GM12873 (cell line): ENCODE measurements around the gene SF3B4.
A peak's percentile ranks its signal among the peaks of the same experiment; 100 is the strongest.

ENCODE experiments used
- TF ChIP-seq, protein P1 (sequence below): IDR thresholded peaks from 2 replicates; pipeline ENCODE4 v1.5.1; 2012; ENCODE audit warnings: low read depth, mild to moderate bottlenecking, moderate library complexity, low read length, control low read depth; ENCODE audit not compliant: insufficient read depth; ENCODE audit errors: missing control alignments

Gene SF3B4

DNA sequence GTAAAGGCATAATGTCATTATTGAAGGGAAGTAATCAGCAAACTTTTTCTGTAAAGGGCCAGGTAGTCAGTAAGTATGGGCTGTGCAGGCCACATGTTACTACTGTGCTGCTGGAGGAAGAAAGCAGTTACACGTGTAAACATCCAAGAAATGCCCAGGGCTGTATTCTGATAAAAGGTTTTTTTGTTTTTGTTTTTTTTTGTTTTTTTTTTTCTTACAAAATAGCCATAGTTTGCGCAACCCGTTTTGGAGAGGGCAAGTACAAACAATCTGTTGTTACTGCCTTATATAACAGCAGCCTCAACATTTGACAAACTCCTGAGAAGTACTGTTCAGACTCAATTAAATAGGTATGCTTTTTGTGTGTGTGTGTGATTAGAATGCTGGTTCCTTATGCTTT lies 35.8 kb upstream of the SF3B4 start:
- TF ChIP-seq, protein P1, sequence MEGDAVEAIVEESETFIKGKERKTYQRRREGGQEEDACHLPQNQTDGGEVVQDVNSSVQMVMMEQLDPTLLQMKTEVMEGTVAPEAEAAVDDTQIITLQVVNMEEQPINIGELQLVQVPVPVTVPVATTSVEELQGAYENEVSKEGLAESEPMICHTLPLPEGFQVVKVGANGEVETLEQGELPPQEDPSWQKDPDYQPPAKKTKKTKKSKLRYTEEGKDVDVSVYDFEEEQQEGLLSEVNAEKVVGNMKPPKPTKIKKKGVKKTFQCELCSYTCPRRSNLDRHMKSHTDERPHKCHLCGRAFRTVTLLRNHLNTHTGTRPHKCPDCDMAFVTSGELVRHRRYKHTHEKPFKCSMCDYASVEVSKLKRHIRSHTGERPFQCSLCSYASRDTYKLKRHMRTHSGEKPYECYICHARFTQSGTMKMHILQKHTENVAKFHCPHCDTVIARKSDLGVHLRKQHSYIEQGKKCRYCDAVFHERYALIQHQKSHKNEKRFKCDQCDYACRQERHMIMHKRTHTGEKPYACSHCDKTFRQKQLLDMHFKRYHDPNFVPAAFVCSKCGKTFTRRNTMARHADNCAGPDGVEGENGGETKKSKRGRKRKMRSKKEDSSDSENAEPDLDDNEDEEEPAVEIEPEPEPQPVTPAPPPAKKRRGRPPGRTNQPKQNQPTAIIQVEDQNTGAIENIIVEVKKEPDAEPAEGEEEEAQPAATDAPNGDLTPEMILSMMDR = no peak

DNA sequence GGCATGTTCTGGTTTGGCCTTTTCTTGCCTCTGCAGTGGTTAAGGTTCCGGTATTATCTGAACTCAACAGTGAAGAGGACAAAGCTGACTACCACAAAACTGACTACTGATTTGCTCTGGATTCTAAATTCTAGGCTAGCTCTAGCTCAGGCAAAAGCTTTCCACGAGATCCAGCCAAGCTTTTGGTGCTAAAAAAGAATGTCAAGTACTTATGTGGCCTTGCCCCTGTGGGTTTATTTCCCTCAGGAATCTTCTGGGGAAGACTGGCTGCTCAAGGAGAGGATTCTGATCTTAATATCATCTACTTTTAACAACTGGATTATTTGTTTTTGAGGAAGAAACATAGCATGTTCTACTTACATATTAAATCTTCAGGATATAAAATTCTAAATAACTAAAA lies 35.1 kb upstream of the SF3B4 start:
- TF ChIP-seq, protein P1 = no peak

DNA sequence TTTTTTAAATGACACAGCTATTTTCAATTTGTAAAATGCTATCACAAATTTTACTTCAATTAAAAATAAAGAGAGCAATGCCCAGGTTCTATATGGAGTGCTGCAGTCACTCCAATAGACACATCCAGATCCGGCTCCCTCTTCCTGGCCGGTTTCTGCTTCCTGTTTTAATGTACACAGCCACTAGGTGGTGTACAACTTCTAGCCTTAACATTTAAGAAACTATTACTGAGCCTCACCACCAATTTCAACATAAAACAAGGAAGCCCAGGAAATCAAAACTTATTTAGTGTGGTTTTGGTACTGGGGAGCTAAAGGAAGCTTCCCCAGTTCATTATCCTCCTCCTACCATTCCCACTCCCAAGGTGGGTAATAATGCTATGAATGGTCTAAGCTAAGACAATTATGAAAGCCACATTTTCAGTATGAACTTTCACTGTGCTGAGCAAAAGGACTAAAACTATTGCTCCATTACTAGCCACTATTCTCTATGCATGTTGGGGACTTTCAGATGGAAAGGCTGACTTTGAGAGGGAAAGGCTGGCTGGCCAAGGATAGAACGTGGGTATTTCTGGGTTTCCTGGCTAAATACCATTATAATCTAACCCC lies 34.5 kb upstream of the SF3B4 start:
- TF ChIP-seq, protein P1 = peak; percentile 65

DNA sequence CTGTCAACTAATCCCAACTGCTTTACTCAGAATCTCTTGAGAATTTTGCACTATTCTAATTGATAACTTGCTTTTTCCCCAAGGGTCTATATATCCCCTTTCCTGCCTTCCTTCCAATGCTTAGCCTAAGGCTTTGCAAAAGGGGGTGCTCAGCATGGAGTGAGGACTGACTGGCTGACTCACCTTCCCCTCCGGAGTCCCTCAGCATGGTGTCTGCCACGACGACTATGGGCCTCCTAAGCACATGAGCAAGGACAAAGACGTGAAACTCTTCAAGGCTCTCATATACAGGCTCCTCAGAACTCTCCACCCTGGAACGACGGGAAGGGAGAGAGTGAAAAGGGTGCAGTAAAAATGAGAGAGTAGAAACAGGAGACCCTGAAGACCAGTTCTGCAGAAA lies 22.3 kb upstream of the SF3B4 start:
- TF ChIP-seq, protein P1 = no peak

DNA sequence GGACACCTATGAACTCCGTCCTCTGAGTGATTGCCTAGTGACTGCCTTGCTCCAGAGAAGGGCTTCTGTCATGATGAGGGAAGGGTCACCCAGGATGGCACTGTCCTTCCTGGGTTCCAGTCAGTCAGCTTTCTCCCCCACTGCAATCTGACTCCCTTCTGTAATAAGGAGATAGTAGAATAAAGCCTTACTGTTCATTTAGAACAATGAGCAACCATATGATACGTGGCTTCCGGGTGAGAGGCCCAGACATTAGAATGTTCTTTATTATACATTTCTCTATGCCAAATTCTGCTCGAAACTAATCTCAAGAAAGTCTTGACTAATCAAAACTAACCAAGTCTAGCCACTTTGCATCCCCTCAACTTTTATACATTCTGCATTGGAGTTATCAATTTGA lies 17.6 kb upstream of the SF3B4 start:
- TF ChIP-seq, protein P1 = no peak

DNA sequence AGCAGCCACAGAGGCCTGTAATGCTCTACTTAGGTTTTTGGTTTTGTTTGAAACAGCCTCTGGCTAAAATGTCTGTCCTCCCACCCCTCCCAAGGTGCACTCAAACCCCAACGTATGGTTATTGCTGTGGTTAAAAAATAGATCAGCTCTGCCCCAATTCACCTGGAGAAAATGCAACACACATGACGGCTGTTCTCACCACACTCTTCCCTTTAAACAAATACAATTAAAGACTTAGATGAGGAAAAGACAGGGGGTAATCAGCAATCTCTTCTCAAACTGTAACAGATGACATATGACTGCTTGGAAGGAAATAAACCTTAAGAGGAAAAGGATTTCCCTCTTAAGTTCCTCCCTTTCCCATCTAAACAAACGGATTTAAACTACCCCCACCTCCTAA lies 15.3 kb upstream of the SF3B4 start:
- TF ChIP-seq, protein P1 = no peak

DNA sequence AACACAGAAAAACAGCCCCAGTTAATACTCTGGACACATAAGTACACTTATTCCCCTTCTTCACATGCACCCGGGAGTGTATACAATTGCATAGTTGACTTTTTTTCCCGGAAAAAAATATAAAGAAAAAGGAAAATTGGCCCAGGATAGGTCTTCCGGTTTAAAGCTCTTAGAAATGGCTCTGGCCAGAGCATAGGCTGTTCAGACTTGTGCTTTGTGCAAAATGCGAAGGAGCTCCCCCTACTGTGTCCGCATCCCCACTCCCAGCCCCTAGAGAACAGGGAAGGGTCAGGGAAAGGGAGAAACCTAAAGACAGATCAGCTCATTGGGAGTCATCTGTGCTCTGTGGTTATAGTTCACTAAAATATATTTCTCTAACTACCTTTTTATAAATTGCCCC lies 14.6 kb upstream of the SF3B4 start:
- TF ChIP-seq, protein P1 = no peak
